NB4 (cell line): ENCODE data around the gene HRH2.
A peak's percentile ranks its signal among the peaks of the same experiment; 100 is the strongest.

Experiments used
- DNase-seq: peaks from one replicate; pipeline ENCODE4 v3.0.0; 2010; ENCODE audit warnings: low read depth
- H3K4me3 ChIP-seq: one replicate; pipeline ENCODE4 v1.5.1; 2011; ENCODE audit warnings: mild to moderate bottlenecking, low read depth, low read length, moderate library complexity
- MYC ChIP-seq: IDR thresholded peaks from 2 replicates; pipeline ENCODE4 v1.6.1; 2011; ENCODE audit warnings: low read depth, low read length
- POLR2A ChIP-seq: IDR thresholded peaks from 2 replicates; pipeline ENCODE4 v1.6.1; 2011; ENCODE audit warnings: mild to moderate bottlenecking; ENCODE audit not compliant: insufficient read length; ENCODE audit errors: extremely low read depth
- TF ChIP-seq, protein P1 (sequence below): IDR thresholded peaks from 2 replicates; pipeline ENCODE4 v1.6.1; 2011; ENCODE audit warnings: low read depth, low read length
- TF ChIP-seq, protein P2 (sequence below): IDR thresholded peaks from one replicate; pipeline ENCODE4 v1.5.1; 2012; ENCODE audit warnings: low read depth, low read length

Gene HRH2

GRCh38 chr5:175671013-175671412 is 13.1 kb downstream of the HRH2 start:
- TF ChIP-seq, protein P1, sequence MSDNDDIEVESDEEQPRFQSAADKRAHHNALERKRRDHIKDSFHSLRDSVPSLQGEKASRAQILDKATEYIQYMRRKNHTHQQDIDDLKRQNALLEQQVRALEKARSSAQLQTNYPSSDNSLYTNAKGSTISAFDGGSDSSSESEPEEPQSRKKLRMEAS: 0 out of 2 replicates have a peak, but pooled peaks have one; percentile 11
- TF ChIP-seq MYC (0 out of 2 replicates have a peak, but pooled peaks have one; percentile 18), POLR2A (no peak)
- TF ChIP-seq, protein P2, sequence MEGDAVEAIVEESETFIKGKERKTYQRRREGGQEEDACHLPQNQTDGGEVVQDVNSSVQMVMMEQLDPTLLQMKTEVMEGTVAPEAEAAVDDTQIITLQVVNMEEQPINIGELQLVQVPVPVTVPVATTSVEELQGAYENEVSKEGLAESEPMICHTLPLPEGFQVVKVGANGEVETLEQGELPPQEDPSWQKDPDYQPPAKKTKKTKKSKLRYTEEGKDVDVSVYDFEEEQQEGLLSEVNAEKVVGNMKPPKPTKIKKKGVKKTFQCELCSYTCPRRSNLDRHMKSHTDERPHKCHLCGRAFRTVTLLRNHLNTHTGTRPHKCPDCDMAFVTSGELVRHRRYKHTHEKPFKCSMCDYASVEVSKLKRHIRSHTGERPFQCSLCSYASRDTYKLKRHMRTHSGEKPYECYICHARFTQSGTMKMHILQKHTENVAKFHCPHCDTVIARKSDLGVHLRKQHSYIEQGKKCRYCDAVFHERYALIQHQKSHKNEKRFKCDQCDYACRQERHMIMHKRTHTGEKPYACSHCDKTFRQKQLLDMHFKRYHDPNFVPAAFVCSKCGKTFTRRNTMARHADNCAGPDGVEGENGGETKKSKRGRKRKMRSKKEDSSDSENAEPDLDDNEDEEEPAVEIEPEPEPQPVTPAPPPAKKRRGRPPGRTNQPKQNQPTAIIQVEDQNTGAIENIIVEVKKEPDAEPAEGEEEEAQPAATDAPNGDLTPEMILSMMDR: no peak
- H3K4me3 ChIP-seq: no peak overlapping the region
- peak; percentile 87 for DNase-seq

- TF ChIP-seq, protein P2: no peak
- TF ChIP-seq POLR2A (no peak), MYC (no peak)
- TF ChIP-seq, protein P1: no peak
- DNase-seq: no peak
- no peak overlapping the region for H3K4me3 ChIP-seq
These were observed 15.2 kb downstream of the HRH2 start for GRCh38 chr5:175672976-175673648.

- no peak for DNase-seq
- no peak overlapping the region for H3K4me3 ChIP-seq
- TF ChIP-seq POLR2A (no peak), MYC (no peak)
- TF ChIP-seq, protein P1: no peak
- TF ChIP-seq, protein P2: no peak
These were observed 17.0 kb downstream of the HRH2 start for GRCh38 chr5:175674731-175675346.

GRCh38 chr5:175675873-175676272 is 18.0 kb downstream of the HRH2 start:
- H3K4me3 ChIP-seq: no peak overlapping the region
- no peak for TF ChIP-seq MYC
- no peak for TF ChIP-seq POLR2A
- TF ChIP-seq, protein P2: no peak
- TF ChIP-seq, protein P1: no peak
- no peak for DNase-seq

GRCh38 chr5:175677571-175677970 is 19.7 kb downstream of the HRH2 start:
- H3K4me3 ChIP-seq: no peak overlapping the region
- TF ChIP-seq, protein P1: no peak
- TF ChIP-seq, protein P2: no peak
- TF ChIP-seq POLR2A (no peak), MYC (no peak)
- DNase-seq: no peak
